WTC11 (cell line): ENCODE data around the gene KDR. TPM values are rescaled to one million over a fixed set of nuclear protein-coding genes. Genes with fewer than 3 reads are reported as not detected.

Source experiments
- ATAC-seq: fragments of 200-7000 bp; cut with Tn5 transposase; 2 replicates; pipeline ENCODE4 v1.10.0; 2021; ENCODE audit warnings: mild to moderate bottlenecking, moderate library complexity
- CTCF ChIA-PET: fragments of 300-600 bp; sonication (Branson Sonifier 250); formaldehyde crosslinking; loops from one replicate; lab custom pipeline; 2021; ENCODE audit warnings: antibody characterized with exemption; lab: Charles Lee
- POLR2A ChIA-PET: fragments of 350-600 bp; sonication (Branson Sonifier 250); formaldehyde crosslinking; loops from one replicate; lab custom pipeline; 2021; ENCODE audit warnings: antibody characterized with exemption; lab: Charles Lee
- DNase-seq: peaks from one replicate; pipeline ENCODE4 v3.0.0; 2021; ENCODE audit warnings: low spot score
- H3K27ac Mint-ChIP-seq: 2 replicates; pipeline ENCODE4 v1.8.0; 2021; ENCODE audit warnings: mixed read lengths
- H3K27me3 Mint-ChIP-seq: 2 replicates; pipeline ENCODE4 v1.8.0; 2021; ENCODE audit warnings: low read depth, mild to moderate bottlenecking, moderate library complexity, mixed read lengths
- H3K36me3 Mint-ChIP-seq: 2 replicates; pipeline ENCODE4 v1.8.0; 2021; ENCODE audit warnings: mixed read lengths
- H3K4me1 Mint-ChIP-seq: 2 replicates; pipeline ENCODE4 v1.8.0; 2022; ENCODE audit warnings: mixed read lengths
- H3K4me3 Mint-ChIP-seq: 2 replicates; pipeline ENCODE4 v1.8.0; 2021; ENCODE audit warnings: mild to moderate bottlenecking, moderate library complexity, mixed read lengths
- H3K9me3 Mint-ChIP-seq: 2 replicates; pipeline ENCODE4 v1.8.0; 2021; ENCODE audit warnings: mixed read lengths
- AR ChIP-seq: fragments of 250-450 bp; sonication (Bioruptor Pico); IDR thresholded peaks from 2 replicates; pipeline ENCODE4 v1.9.0; 2021; ENCODE audit warnings: mild to moderate bottlenecking
- ARID4B ChIP-seq: sonication (generic); formaldehyde crosslinking; IDR thresholded peaks from 2 replicates; pipeline ENCODE4 v1.8.0; 2023; ENCODE audit warnings: missing genetic modification reagents, mild to moderate bottlenecking, borderline replicate concordance
- ATF3 ChIP-seq: sonication (generic); formaldehyde crosslinking; conservative IDR thresholded peaks from 2 replicates; pipeline ENCODE4 v1.8.1; 2022; ENCODE audit warnings: mild to moderate bottlenecking, missing genetic modification reagents
- FOXP1 ChIP-seq: sonication (generic); formaldehyde crosslinking; IDR thresholded peaks from 2 replicates; pipeline ENCODE4 v1.8.0; 2022; ENCODE audit warnings: missing genetic modification reagents, mild to moderate bottlenecking, moderate library complexity, borderline replicate concordance
- GRHL2 ChIP-seq: fragments of 250-450 bp; sonication (Bioruptor Pico); IDR thresholded peaks from 2 replicates; pipeline ENCODE4 v1.8.0; 2022; ENCODE audit warnings: mild to moderate bottlenecking, moderate library complexity; ENCODE audit not compliant: insufficient replicate concordance, severe bottlenecking
- IRF2 ChIP-seq: sonication (generic); formaldehyde crosslinking; IDR thresholded peaks from 2 replicates; pipeline ENCODE4 v1.8.0; 2022; ENCODE audit warnings: low read depth, missing genetic modification reagents, borderline replicate concordance
- JUN ChIP-seq: sonication (generic); formaldehyde crosslinking; IDR thresholded peaks from 2 replicates; pipeline ENCODE4 v1.8.0; 2023; ENCODE audit warnings: mild to moderate bottlenecking, missing genetic modification reagents
- MAX ChIP-seq: sonication (generic); formaldehyde crosslinking; IDR thresholded peaks from 2 replicates; pipeline ENCODE4 v1.8.0; 2022; ENCODE audit warnings: mild to moderate bottlenecking, missing genetic modification reagents
- NFATC4 ChIP-seq: fragments of 250-450 bp; sonication (Bioruptor Pico); IDR thresholded peaks from 2 replicates; pipeline ENCODE4 v1.9.0; 2021; ENCODE audit warnings: mild to moderate bottlenecking
- RELA ChIP-seq: sonication (generic); formaldehyde crosslinking; IDR thresholded peaks from 2 replicates; pipeline ENCODE4 v1.8.1; 2022; ENCODE audit warnings: missing genetic modification reagents, mild to moderate bottlenecking, borderline replicate concordance
- TCF7 ChIP-seq: sonication (generic); formaldehyde crosslinking; IDR thresholded peaks from 2 replicates; pipeline ENCODE4 v1.8.0; 2022; ENCODE audit warnings: mild to moderate bottlenecking, low read depth, missing genetic modification reagents, moderate library complexity
- TEAD4 ChIP-seq: sonication (generic); formaldehyde crosslinking; IDR thresholded peaks from 2 replicates; pipeline ENCODE4 v1.8.0; 2022; ENCODE audit warnings: mild to moderate bottlenecking, missing genetic modification reagents
- ZBTB21 ChIP-seq: sonication (generic); formaldehyde crosslinking; IDR thresholded peaks from 2 replicates; pipeline ENCODE4 v1.8.1; 2023; ENCODE audit warnings: mild to moderate bottlenecking, missing genetic modification reagents, borderline replicate concordance
- ZNF121 ChIP-seq: sonication (generic); formaldehyde crosslinking; IDR thresholded peaks from 2 replicates; pipeline ENCODE4 v1.8.0; 2023; ENCODE audit warnings: missing genetic modification reagents
- total RNA-seq: library from RNA; stranded (reverse); gene quantifications from 3 replicates; pipeline ENCODE4 v1.2.3, GENCODE V29; 2021
- TF ChIP-seq, protein P1 (sequence below): sonication (generic); formaldehyde crosslinking; IDR thresholded peaks from 2 replicates; pipeline ENCODE4 v1.8.1; 2022; ENCODE audit warnings: missing genetic modification reagents, borderline replicate concordance
- TF ChIP-seq, protein P2 (sequence below): sonication (generic); formaldehyde crosslinking; IDR thresholded peaks from 2 replicates; pipeline ENCODE4 v1.8.1; 2023; ENCODE audit warnings: mild to moderate bottlenecking, missing genetic modification reagents, moderate library complexity
- TF ChIP-seq, protein P3 (sequence below): sonication (generic); formaldehyde crosslinking; IDR thresholded peaks from 2 replicates; pipeline ENCODE4 v1.8.1; 2023; ENCODE audit warnings: mild to moderate bottlenecking, missing genetic modification reagents

Gene KDR
- total RNA-seq, 1 experiment from 2014 or later: 80.8 TPM

- Mint-ChIP-seq H3K27me3 (no peaks in the 10 kb centered on the region), H3K36me3 (peaks cover 6% of the 10 kb centered on the region; the same call in 1 of the 2 replicates), H3K4me1 (peaks cover 46% of the 10 kb centered on the region), H3K9me3 (peaks cover 24% of the 10 kb centered on the region), H3K27ac (no peak overlapping the region), H3K4me3 (no peak overlapping the region)
- no peak for DNase-seq
- ChIA-PET POLR2A (no interaction called here), CTCF (interaction anchor here (1.6 kb wide), 1 partner anchor 11 kb away, joined by 4 read pairs; no protein-coding TSS in a partner anchor)
- no peak for ATAC-seq
- TF ChIP-seq, protein P1, sequence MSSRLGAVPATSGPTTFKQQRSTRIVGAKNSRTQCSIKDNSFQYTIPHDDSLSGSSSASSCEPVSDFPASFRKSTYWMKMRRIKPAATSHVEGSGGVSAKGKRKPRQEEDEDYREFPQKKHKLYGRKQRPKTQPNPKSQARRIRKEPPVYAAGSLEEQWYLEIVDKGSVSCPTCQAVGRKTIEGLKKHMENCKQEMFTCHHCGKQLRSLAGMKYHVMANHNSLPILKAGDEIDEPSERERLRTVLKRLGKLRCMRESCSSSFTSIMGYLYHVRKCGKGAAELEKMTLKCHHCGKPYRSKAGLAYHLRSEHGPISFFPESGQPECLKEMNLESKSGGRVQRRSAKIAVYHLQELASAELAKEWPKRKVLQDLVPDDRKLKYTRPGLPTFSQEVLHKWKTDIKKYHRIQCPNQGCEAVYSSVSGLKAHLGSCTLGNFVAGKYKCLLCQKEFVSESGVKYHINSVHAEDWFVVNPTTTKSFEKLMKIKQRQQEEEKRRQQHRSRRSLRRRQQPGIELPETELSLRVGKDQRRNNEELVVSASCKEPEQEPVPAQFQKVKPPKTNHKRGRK (CRISPR knock-in tag): no peak
- TF ChIP-seq ZBTB21 (CRISPR knock-in tag) (no peak), ATF3 (CRISPR knock-in tag) (no peak), MAX (CRISPR knock-in tag) (no peak), FOXP1 (CRISPR knock-in tag) (no peak), NFATC4 (no peak), AR (CRISPR knock-in tag) (no peak), ZNF121 (CRISPR knock-in tag) (no peak), TCF7 (CRISPR knock-in tag) (no peak), GRHL2 (no peak)
- TF ChIP-seq, protein P2, sequence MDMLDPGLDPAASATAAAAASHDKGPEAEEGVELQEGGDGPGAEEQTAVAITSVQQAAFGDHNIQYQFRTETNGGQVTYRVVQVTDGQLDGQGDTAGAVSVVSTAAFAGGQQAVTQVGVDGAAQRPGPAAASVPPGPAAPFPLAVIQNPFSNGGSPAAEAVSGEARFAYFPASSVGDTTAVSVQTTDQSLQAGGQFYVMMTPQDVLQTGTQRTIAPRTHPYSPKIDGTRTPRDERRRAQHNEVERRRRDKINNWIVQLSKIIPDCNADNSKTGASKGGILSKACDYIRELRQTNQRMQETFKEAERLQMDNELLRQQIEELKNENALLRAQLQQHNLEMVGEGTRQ (CRISPR knock-in tag): no peak
Measured at GRCh38 chr4:55173580-55173979, 48.2 kb upstream of the KDR start.

DNA sequence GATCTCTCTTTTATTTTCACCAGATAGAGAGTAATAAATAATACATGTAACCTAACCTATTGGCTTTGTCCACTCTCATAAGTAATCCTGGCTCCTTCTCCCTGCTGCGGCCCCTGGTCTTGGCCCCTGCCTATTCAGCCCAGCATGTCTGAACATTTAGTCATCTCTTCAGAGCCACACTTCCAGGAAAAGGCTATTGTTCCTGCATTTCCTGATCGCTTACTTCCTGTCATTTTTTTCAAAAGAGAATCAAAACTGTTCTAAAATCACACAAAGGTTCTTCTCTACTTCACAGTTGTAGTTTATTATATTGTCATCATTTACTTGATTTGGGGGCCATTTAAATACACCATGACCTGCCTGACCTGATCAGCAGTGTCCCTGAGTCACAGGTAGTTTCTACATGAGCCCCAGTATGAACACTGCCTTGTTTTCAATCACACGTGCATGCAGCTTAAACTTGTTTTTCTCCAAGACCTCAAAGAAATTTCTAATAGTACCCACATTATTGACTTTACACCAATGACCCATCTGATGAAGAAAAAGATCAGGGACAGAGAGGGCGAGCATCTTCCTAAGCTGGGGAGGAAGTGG is 47.4 kb upstream of the KDR start:
- H3K36me3 Mint-ChIP-seq: peaks cover 6% of the 10 kb centered on the region; the same call in 1 of the 2 replicates
- POLR2A ChIA-PET: no interaction called here
- peaks cover 39% of the 10 kb centered on the region for H3K4me1 Mint-ChIP-seq
- DNase-seq: no peak
- no peaks in the 10 kb centered on the region for H3K27me3 Mint-ChIP-seq
- peaks cover 20% of the 10 kb centered on the region for H3K9me3 Mint-ChIP-seq
- CTCF ChIA-PET: interaction anchor here (1.6 kb wide), 1 partner anchor 12 kb away, joined by 4 read pairs; no protein-coding TSS in a partner anchor
- H3K27ac Mint-ChIP-seq: no peak overlapping the region
- no peak for ATAC-seq
- H3K4me3 Mint-ChIP-seq: no peak overlapping the region
- no peak for TF ChIP-seq RELA (CRISPR knock-in tag)
- no peak for TF ChIP-seq ARID4B (CRISPR knock-in tag)
- no peak for TF ChIP-seq TEAD4 (CRISPR knock-in tag)
- no peak for TF ChIP-seq JUN (CRISPR knock-in tag)
- TF ChIP-seq, protein P3, sequence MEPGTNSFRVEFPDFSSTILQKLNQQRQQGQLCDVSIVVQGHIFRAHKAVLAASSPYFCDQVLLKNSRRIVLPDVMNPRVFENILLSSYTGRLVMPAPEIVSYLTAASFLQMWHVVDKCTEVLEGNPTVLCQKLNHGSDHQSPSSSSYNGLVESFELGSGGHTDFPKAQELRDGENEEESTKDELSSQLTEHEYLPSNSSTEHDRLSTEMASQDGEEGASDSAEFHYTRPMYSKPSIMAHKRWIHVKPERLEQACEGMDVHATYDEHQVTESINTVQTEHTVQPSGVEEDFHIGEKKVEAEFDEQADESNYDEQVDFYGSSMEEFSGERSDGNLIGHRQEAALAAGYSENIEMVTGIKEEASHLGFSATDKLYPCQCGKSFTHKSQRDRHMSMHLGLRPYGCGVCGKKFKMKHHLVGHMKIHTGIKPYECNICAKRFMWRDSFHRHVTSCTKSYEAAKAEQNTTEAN (CRISPR knock-in tag): no peak
- no peak for TF ChIP-seq IRF2 (CRISPR knock-in tag)
